Retinal pigment epithelial cell (primary cell): Measurements from ENCODE around the gene FBXL7.

Experiments
- DNase-seq: peaks from one replicate; pipeline ENCODE4 v3.0.0-alpha.2; 2010; ENCODE audit warnings: low read depth
- H3K4me3 ChIP-seq: 2 replicates; pipeline ENCODE4 v1.5.1; 2011; ENCODE audit warnings: mild to moderate bottlenecking, low read length, control low read depth, moderate library complexity
- CTCF ChIP-seq: conservative IDR thresholded peaks from 2 replicates; pipeline ENCODE4 v1.5.1; 2011; ENCODE audit warnings: low read depth, low read length, control low read depth, inconsistent platforms

Gene FBXL7

GRCh38 chr5:15690611-15691010 lies 190.6 kb downstream of the FBXL7 start:
- TF ChIP-seq CTCF = no peak
- H3K4me3 ChIP-seq = no peak overlapping the region
- DNase-seq = no peak

- no peak for TF ChIP-seq CTCF
- H3K4me3 ChIP-seq = no peak overlapping the region
- no peak for DNase-seq
These were observed 191.5 kb downstream of the FBXL7 start for GRCh38 chr5:15691521-15691920.

GRCh38 chr5:15692706-15693381 lies 192.9 kb downstream of the FBXL7 start:
- H3K4me3 ChIP-seq = no peak overlapping the region
- DNase-seq = no peak
- TF ChIP-seq CTCF = no peak

GRCh38 chr5:15693382-15693728 lies 193.4 kb downstream of the FBXL7 start:
- H3K4me3 ChIP-seq = no peak overlapping the region
- no peak for DNase-seq
- no peak for TF ChIP-seq CTCF

GRCh38 chr5:15693933-15694332 lies 194.0 kb downstream of the FBXL7 start:
- H3K4me3 ChIP-seq = no peak overlapping the region
- DNase-seq = no peak
- TF ChIP-seq CTCF = no peak

GRCh38 chr5:15694696-15695214 lies 194.8 kb downstream of the FBXL7 start:
- no peak for TF ChIP-seq CTCF
- no peak for DNase-seq
- H3K4me3 ChIP-seq = no peak overlapping the region

GRCh38 chr5:15695215-15695731 lies 195.3 kb downstream of the FBXL7 start:
- DNase-seq = no peak
- no peak overlapping the region for H3K4me3 ChIP-seq
- no peak for TF ChIP-seq CTCF
